A549 (cell line): Measurements from ENCODE around the gene UPB1. TPM values are rescaled to one million over a fixed set of nuclear protein-coding genes. Genes with fewer than 3 reads are reported as not detected.

Experiments used
- ATAC-seq, 2 experiments: fragments of 200-7000 bp in 1 of 2; fragments of >200 bp in 1 of 2; cut with Nextera tagmentation in 1 of 2; cut with Tn5 transposase in 1 of 2; 3 replicates each; pipeline versions ENCODE4 v1.8.0 to v1.9.1; 2018 to 2020; ENCODE audit warnings: mild to moderate bottlenecking in 1 of 2, moderate library complexity in 1 of 2
- CTCF ChIA-PET: fragments of 300-600 bp; sonication (Branson Sonifier 250); formaldehyde crosslinking; extraction: SDS; loops from one replicate; lab custom pipeline; 2021; ENCODE audit warnings: antibody characterized with exemption, inconsistent platforms; lab: Yijun Ruan, JAX
- POLR2A ChIA-PET: fragments of 350-600 bp; formaldehyde crosslinking; extraction: SDS; loops from one replicate; lab custom pipeline; 2021; ENCODE audit warnings: antibody characterized with exemption, inconsistent platforms; lab: Yijun Ruan, JAX
- DNase-seq, 2 experiments: peaks; one replicate each; pipeline versions ENCODE4 v3.0.0 to v3.0.0-alpha.2; 2011 to 2016; ENCODE audit warnings: low read depth in 1 of 2, low spot score in 1 of 2
- FAIRE-seq: peaks from 2 replicates; lab custom pipeline; 2011; peaks lifted over from hg19 to GRCh38; lab: Jason Lieb, UNC
- H3K27ac ChIP-seq, 2 experiments: fragments of >200 bp; sonication (Bioruptor Twin); formaldehyde crosslinking; 3 replicates each; pipeline ENCODE4 v1.5.1; 2016 to 2017
- H3K4me1 ChIP-seq: fragments of >200 bp; sonication (Bioruptor Twin); formaldehyde crosslinking; 3 replicates; pipeline ENCODE4 v1.6.1; 2016
- H3K4me2 ChIP-seq: fragments of >200 bp; sonication (Bioruptor Twin); formaldehyde crosslinking; 3 replicates; pipeline ENCODE4 v1.6.1; 2016
- H3K4me3 ChIP-seq: fragments of >200 bp; sonication (Bioruptor Twin); formaldehyde crosslinking; 3 replicates; pipeline ENCODE4 v1.5.1; 2016
- H3K9me3 ChIP-seq: fragments of >200 bp; sonication (Bioruptor Twin); formaldehyde crosslinking; 3 replicates; pipeline ENCODE4 v1.6.1; 2016
- BCL3 ChIP-seq: fragments of >200 bp; sonication (Bioruptor Twin); formaldehyde crosslinking; IDR thresholded peaks from 3 replicates; pipeline ENCODE4 v1.6.1; 2016
- CBX2 ChIP-seq: fragments of 200-600 bp; sonication (generic); IDR thresholded peaks from 2 replicates; pipeline ENCODE4 v1.6.1; 2016; ENCODE audit warnings: low read depth, mild to moderate bottlenecking, borderline replicate concordance
- CBX8 ChIP-seq: fragments of 200-600 bp; sonication (generic); IDR thresholded peaks from 2 replicates; pipeline ENCODE4 v1.6.1; 2016
- CEBPB ChIP-seq, 2 experiments: fragments of >200 bp in 1 of 2; sonication (Bioruptor Twin) in 1 of 2; formaldehyde crosslinking in 1 of 2; IDR thresholded peaks; 2 replicates each; pipeline ENCODE4 v1.6.1; 2012 to 2016
- CHD2 ChIP-seq: fragments of 150-350 bp; IDR thresholded peaks from 2 replicates; pipeline ENCODE4 v1.6.1; 2014; ENCODE audit warnings: low read length; ENCODE audit not compliant: partially characterized antibody
- CTCF ChIP-seq: fragments of >200 bp; sonication (Bioruptor Twin); formaldehyde crosslinking; IDR thresholded peaks from 3 replicates; pipeline ENCODE4 v1.5.1; 2016
- EHF ChIP-seq: fragments of 250-450 bp; sonication (Bioruptor Pico); IDR thresholded peaks from 2 replicates; pipeline ENCODE4 v1.5.0; 2020; ENCODE audit warnings: mild to moderate bottlenecking
- EHMT2 ChIP-seq: fragments of 200-600 bp; sonication (generic); IDR thresholded peaks from 2 replicates; pipeline ENCODE4 v1.6.1; 2016; ENCODE audit warnings: antibody characterized with exemption, low read depth, mild to moderate bottlenecking, moderate library complexity
- FOSL2 ChIP-seq, 2 experiments: fragments of 450-650 bp in 1 of 2; fragments of >200 bp in 1 of 2; sonication (Bioruptor Twin) in 1 of 2; formaldehyde crosslinking; IDR thresholded peaks; 2 replicates each; pipeline versions ENCODE4 v1.5.0 to v1.6.1; 2016 to 2020; ENCODE audit warnings: mild to moderate bottlenecking in 1 of 2, moderate library complexity in 1 of 2
- FOXS1 ChIP-seq: fragments of 250-450 bp; sonication (Bioruptor Pico); IDR thresholded peaks from 2 replicates; pipeline ENCODE4 v1.5.0; 2020; ENCODE audit warnings: mild to moderate bottlenecking, moderate library complexity
- JUN ChIP-seq, 2 experiments: fragments of >200 bp; sonication (Bioruptor Twin); formaldehyde crosslinking; IDR thresholded peaks; 2 replicates in 1 of 2; 3 replicates in 1 of 2; pipeline ENCODE4 v1.6.1; 2016 to 2017
- JUNB ChIP-seq: fragments of >200 bp; sonication (Bioruptor Twin); formaldehyde crosslinking; IDR thresholded peaks from 2 replicates; pipeline ENCODE4 v1.6.1; 2016
- KDM5A ChIP-seq: fragments of 200-600 bp; sonication (generic); IDR thresholded peaks from 2 replicates; pipeline ENCODE4 v1.6.1; 2016; ENCODE audit warnings: antibody characterized with exemption, mild to moderate bottlenecking
- MAZ ChIP-seq: fragments of 150-350 bp; IDR thresholded peaks from 2 replicates; pipeline ENCODE4 v1.6.1; 2014; ENCODE audit warnings: antibody characterized with exemption, low read depth, low read length, borderline replicate concordance
- NPAS2 ChIP-seq: fragments of 250-450 bp; sonication (Bioruptor Pico); IDR thresholded peaks from 2 replicates; pipeline ENCODE4 v1.8.0; 2022; ENCODE audit warnings: mild to moderate bottlenecking, moderate library complexity, borderline replicate concordance
- NR3C1 ChIP-seq: fragments of >200 bp; sonication (Bioruptor Twin); formaldehyde crosslinking; IDR thresholded peaks from 3 replicates; pipeline ENCODE4 v1.6.1; 2017
- PHF8 ChIP-seq: fragments of 200-600 bp; sonication (generic); IDR thresholded peaks from 2 replicates; pipeline ENCODE4 v1.6.1; 2016; ENCODE audit warnings: low read depth, mild to moderate bottlenecking, antibody characterized with exemption, moderate library complexity, borderline replicate concordance
- POLR2A ChIP-seq: IDR thresholded peaks from 2 replicates; pipeline ENCODE4 v1.6.1; 2012; ENCODE audit warnings: mild to moderate bottlenecking, low read length
- POLR2AphosphoS2 ChIP-seq: conservative IDR thresholded peaks from 2 replicates; pipeline ENCODE4 v1.6.1; 2012; ENCODE audit warnings: low read length, improper control_type of control experiment, inconsistent platforms
- RARB ChIP-seq: fragments of 250-450 bp; sonication (Bioruptor Pico); IDR thresholded peaks from 2 replicates; pipeline ENCODE4 v1.8.0; 2021; ENCODE audit warnings: mild to moderate bottlenecking, moderate library complexity
- RCOR1 ChIP-seq: fragments of 150-350 bp; IDR thresholded peaks from 2 replicates; pipeline ENCODE4 v1.6.1; 2014; ENCODE audit warnings: antibody characterized with exemption, low read length, low read depth
- SMC3 ChIP-seq: fragments of >200 bp; sonication (Bioruptor Twin); formaldehyde crosslinking; IDR thresholded peaks from 3 replicates; pipeline ENCODE4 v1.6.1; 2018; ENCODE audit warnings: inconsistent platforms
- USF2 ChIP-seq: fragments of 450-650 bp; IDR thresholded peaks from 2 replicates; pipeline ENCODE4 v1.6.1; 2014; ENCODE audit warnings: antibody characterized with exemption
- ZNF302 ChIP-seq: fragments of 250-450 bp; sonication (Bioruptor Pico); IDR thresholded peaks from 2 replicates; pipeline ENCODE4 v1.9.0; 2021; ENCODE audit warnings: inconsistent platforms, mild to moderate bottlenecking, moderate library complexity
- WGBS: methylation state at CpG from one replicate; pipeline ENCODE4 v1.1.6; 2017; ENCODE audit errors: missing lambda C conversion rate; 5-methylcytosine and 5-hydroxymethylcytosine counted together
- polyA plus RNA-seq, 4 experiments: library from polyadenylated mRNA; depleted of rRNA in 3 of 4; stranded (reverse); fragments of >200 nt; fragmentation: RNase III in 1 of 4; extraction: RNeasy Plus Mini Kit Qiagen cat#74134 plus additional on column Dnase treatment in 1 of 4; gene quantifications; 2 replicates in 3 of 4; 3 replicates in 1 of 4; pipeline ENCODE4 v1.2.3, GENCODE V29; 2011 to 2017

The UPB1 gene
- polyA plus RNA-seq, 2 of the 4 experiments (the other 2 are of a cell fraction), result 0.04 TPM; not detected in 1

DNA sequence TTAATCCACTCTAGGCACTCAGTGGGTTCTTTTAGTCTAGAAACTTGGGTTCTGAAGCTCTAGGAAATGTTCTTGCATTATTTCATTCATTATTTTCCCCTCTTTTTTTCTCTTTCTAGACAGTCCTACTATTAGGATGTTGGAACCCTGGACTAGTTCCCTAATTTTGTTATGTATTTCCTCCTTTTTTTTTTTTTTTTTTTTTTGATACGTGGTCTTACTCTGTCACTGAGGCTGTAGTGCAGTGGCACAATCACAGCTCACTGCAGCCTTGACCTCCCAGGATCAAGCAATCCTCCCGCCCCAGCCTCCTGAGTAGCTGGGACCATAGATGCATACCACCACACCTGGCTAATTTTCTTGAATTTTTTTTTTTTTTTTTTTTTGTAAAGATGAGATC is 9.4 kb downstream of the UPB1 start:
- Histone ChIP-seq H3K4me1 (peaks cover 25% of the 10 kb centered on the region), H3K4me3 (no peak overlapping the region), H3K9me3 (no peaks in the 10 kb centered on the region), H3K27ac (no peak overlapping the region), H3K4me2 (no peak overlapping the region)
- CTCF ChIA-PET, result interaction anchor here (0.7 to 4.8 kb wide), 5 partner anchors 38 to 939 kb away, joined by 3 to 32 read pairs (median 4); no protein-coding TSS in a partner anchor
- no peak for FAIRE-seq
- 85% methylated on average over 2 of the region's 2 CpGs for WGBS
- POLR2A ChIA-PET, result no interaction called here
- no peak for ATAC-seq
- no peak for DNase-seq
- TF ChIP-seq USF2, result no peak
- no peak for TF ChIP-seq RCOR1
- TF ChIP-seq KDM5A, result no peak
- no peak for TF ChIP-seq NPAS2 (CRISPR knock-in tag)
- no peak for TF ChIP-seq CBX8
- TF ChIP-seq NR3C1, result no peak
- TF ChIP-seq SMC3, result no peak
- no peak for TF ChIP-seq MAZ
- TF ChIP-seq EHMT2, result no peak
- no peak for TF ChIP-seq RARB (CRISPR knock-in tag)
- TF ChIP-seq BCL3, result no peak
- no peak for TF ChIP-seq CBX2

GRCh38 chr22:24504956-24505736 is 10.0 kb downstream of the UPB1 start:
- Histone ChIP-seq H3K9me3 (no peaks in the 10 kb centered on the region), H3K4me1 (peaks cover 25% of the 10 kb centered on the region), H3K4me3 (no peak overlapping the region), H3K27ac (no peak overlapping the region), H3K4me2 (no peak overlapping the region)
- ChIA-PET POLR2A (no interaction called here), CTCF (interaction anchor here (0.7 to 4.8 kb wide), 3 partner anchors 79 to 939 kb away, joined by 4 to 32 read pairs (median 5); no protein-coding TSS in a partner anchor)
- TF ChIP-seq CTCF, result no peak
- TF ChIP-seq FOXS1 (CRISPR knock-in tag), result no peak
- TF ChIP-seq JUN (IDR thresholded peaks at IDR 0.05), result no peak
- no peak for TF ChIP-seq CEBPB (IDR thresholded peaks at IDR 0.05)
- no peak for TF ChIP-seq FOSL2 (IDR thresholded peaks at IDR 0.05)
- no peak for TF ChIP-seq FOSL2 (CRISPR knock-in tag; IDR thresholded peaks at IDR 0.05)
- TF ChIP-seq EHF (CRISPR knock-in tag), result no peak
- no peak for TF ChIP-seq JUNB
- TF ChIP-seq CHD2, result no peak
- no peak for TF ChIP-seq RARB (CRISPR knock-in tag)
- TF ChIP-seq POLR2AphosphoS2, result no peak
- no peak for TF ChIP-seq POLR2A
- no peak for TF ChIP-seq PHF8
- no peak for TF ChIP-seq ZNF302 (CRISPR knock-in tag)
- no peak for DNase-seq
- ATAC-seq, result no peak
- WGBS, result 87% methylated on average over 3 of the region's 3 CpGs
- FAIRE-seq, result no peak
